ELR (cell line): ENCODE measurements around the gene MYOZ3.

Experiments used
- DNase-seq: peaks from one replicate; pipeline ENCODE4 v3.0.0-alpha.2; 2015; ENCODE audit warnings: low read depth

The MYOZ3 gene

GRCh38 chr5:150627731-150628545, 33.1 kb upstream of the MYOZ3 start:
- DNase-seq: peak; percentile 62

GRCh38 chr5:150628936-150629485, 32.0 kb upstream of the MYOZ3 start:
- peak; percentile 42 for DNase-seq

GRCh38 chr5:150630016-150630415, 31.0 kb upstream of the MYOZ3 start:
- no peak for DNase-seq

- DNase-seq: peak; percentile 24
These were observed 30.4 kb upstream of the MYOZ3 start for GRCh38 chr5:150630461-150631325.

- no peak for DNase-seq
These were observed 29.7 kb upstream of the MYOZ3 start for GRCh38 chr5:150631326-150631701.

- peak; percentile 82 for DNase-seq
These were observed 28.5 kb upstream of the MYOZ3 start for GRCh38 chr5:150632305-150633160.

- no peak for DNase-seq
These were observed 27.6 kb upstream of the MYOZ3 start for GRCh38 chr5:150633429-150633828.

GRCh38 chr5:150636391-150637244, 24.4 kb upstream of the MYOZ3 start:
- DNase-seq: peak; percentile 84

- DNase-seq: peak; percentile 96
These were observed 23.6 kb upstream of the MYOZ3 start for GRCh38 chr5:150637245-150638052.

GRCh38 chr5:150638053-150638444, 23.0 kb upstream of the MYOZ3 start:
- DNase-seq: no peak

GRCh38 chr5:150638488-150639376, 22.3 kb upstream of the MYOZ3 start:
- DNase-seq: no peak

GRCh38 chr5:150639377-150639692, 21.7 kb upstream of the MYOZ3 start:
- no peak for DNase-seq

- DNase-seq: no peak
These were observed 21.3 kb upstream of the MYOZ3 start for GRCh38 chr5:150639751-150640150.

GRCh38 chr5:150640311-150641005, 20.6 kb upstream of the MYOZ3 start, which contains the start of gene SYNPO:
Gene SYNPO, plus strand, starts transcription at chr5:150640660. Its CDS starts 7,616 bp downstream, at chr5:150648276.
- DNase-seq: peak; percentile 98

GRCh38 chr5:150641006-150641570, 20.0 kb upstream of the MYOZ3 start:
- peak; percentile 86 for DNase-seq

GRCh38 chr5:150641824-150642566, 19.1 kb upstream of the MYOZ3 start:
- peak; percentile 36 for DNase-seq

- peak; percentile 95 for DNase-seq
These were observed 18.5 kb upstream of the MYOZ3 start for GRCh38 chr5:150642567-150642927.
